Caco-2 (cell line): ENCODE results near the gene RASA4B. TPM values are rescaled to one million over a fixed set of nuclear protein-coding genes. Genes with fewer than 3 reads are reported as not detected.

Source experiments
- BruUV-seq: library from RNA; stranded (reverse); fragments of 400-500 nt; replicated peaks from 2 replicates; lab custom pipeline; 2021; lab: Mats Ljungman, UMichigan
- CTCF ChIA-PET: fragments of 300-600 bp; sonication (Branson Sonifier 250); formaldehyde crosslinking; loops from one replicate; lab custom pipeline; 2022; ENCODE audit warnings: antibody characterized with exemption; lab: Charles Lee
- POLR2A ChIA-PET: fragments of 300-600 bp; sonication (Branson Sonifier 250); formaldehyde crosslinking; loops from one replicate; lab custom pipeline; 2022; ENCODE audit warnings: antibody characterized with exemption; lab: Charles Lee
- DNase-seq, 2 experiments: peaks; one replicate each; pipeline versions ENCODE4 v3.0.0 to v3.0.0-alpha.2; 2020 to 2022
- H3K27me3 ChIP-seq: replicated peaks from 2 replicates; pipeline ENCODE4 v1.6.0; 2011; ENCODE audit warnings: low read length; ENCODE audit not compliant: control insufficient read depth, insufficient read depth
- H3K36me3 ChIP-seq: 2 replicates; pipeline ENCODE4 v1.5.1; 2011; ENCODE audit warnings: low read length; ENCODE audit not compliant: control insufficient read depth, insufficient read depth
- H3K4me1 ChIP-seq: fragments of 250-450 bp; sonication (Bioruptor Pico); 2 replicates; pipeline ENCODE4 v1.5.1; 2020; ENCODE audit warnings: mild to moderate bottlenecking
- H3K4me3 ChIP-seq: 2 replicates; pipeline ENCODE4 v1.5.1; 2011; ENCODE audit warnings: low read depth, mild to moderate bottlenecking, control low read depth, low read length
- H3K9me3 ChIP-seq: fragments of 250-450 bp; sonication (Bioruptor Pico); 2 replicates; pipeline ENCODE4 v1.5.1; 2020; ENCODE audit warnings: mild to moderate bottlenecking, moderate library complexity
- H3K27ac Mint-ChIP-seq: one replicate; pipeline ENCODE4 v1.8.0; 2022; ENCODE audit warnings: mixed read lengths; ENCODE audit not compliant: unreplicated experiment
- H3K27me3 Mint-ChIP-seq: one replicate; pipeline ENCODE4 v1.8.0; 2022; ENCODE audit warnings: mixed read lengths; ENCODE audit not compliant: insufficient read depth, unreplicated experiment
- H3K36me3 Mint-ChIP-seq: one replicate; pipeline ENCODE4 v1.8.0; 2022; ENCODE audit warnings: mild to moderate bottlenecking, mixed read lengths; ENCODE audit not compliant: insufficient read depth, unreplicated experiment
- H3K4me1 Mint-ChIP-seq: one replicate; pipeline ENCODE4 v1.8.0; 2022; ENCODE audit warnings: low read depth, mixed read lengths; ENCODE audit not compliant: unreplicated experiment
- H3K4me3 Mint-ChIP-seq: one replicate; pipeline ENCODE4 v1.8.0; 2022; ENCODE audit warnings: mild to moderate bottlenecking, moderate library complexity, mixed read lengths; ENCODE audit not compliant: unreplicated experiment
- H3K9me3 Mint-ChIP-seq: one replicate; pipeline ENCODE4 v1.8.0; 2022; ENCODE audit warnings: mixed read lengths; ENCODE audit not compliant: unreplicated experiment
- intact Hi-C: fragments of 100-400 bp; cut with micrococcal nuclease; formaldehyde crosslinking; loops from one replicate; pipeline ENCODE4 v1.10.0; 2022; ENCODE audit not compliant: unreplicated experiment
- total RNA-seq: library from RNA; stranded (reverse); gene quantifications from 2 replicates; pipeline ENCODE4 v1.2.3, GENCODE V29; 2022
- TF ChIP-seq, protein P1 (sequence below), 2 experiments: fragments of 200-600 bp in 1 of 2; IDR thresholded peaks; 1 replicate in 1 of 2; 2 replicates in 1 of 2; pipeline versions ENCODE4 v1.5.1 to v1.8.0; 2011 to 2022; ENCODE audit warnings: antibody characterized with exemption in 1 of 2, control low read depth in 1 of 2, inconsistent platforms in 1 of 2, low read depth in 1 of 2, low read length in 1 of 2, mild to moderate bottlenecking in 1 of 2, moderate library complexity in 1 of 2; ENCODE audit not compliant: insufficient read depth in 1 of 2, severe bottlenecking in 1 of 2, unreplicated experiment in 1 of 2

The RASA4B gene
- total RNA-seq, 1 experiment from 2014 or later = 3.2 TPM

DNA sequence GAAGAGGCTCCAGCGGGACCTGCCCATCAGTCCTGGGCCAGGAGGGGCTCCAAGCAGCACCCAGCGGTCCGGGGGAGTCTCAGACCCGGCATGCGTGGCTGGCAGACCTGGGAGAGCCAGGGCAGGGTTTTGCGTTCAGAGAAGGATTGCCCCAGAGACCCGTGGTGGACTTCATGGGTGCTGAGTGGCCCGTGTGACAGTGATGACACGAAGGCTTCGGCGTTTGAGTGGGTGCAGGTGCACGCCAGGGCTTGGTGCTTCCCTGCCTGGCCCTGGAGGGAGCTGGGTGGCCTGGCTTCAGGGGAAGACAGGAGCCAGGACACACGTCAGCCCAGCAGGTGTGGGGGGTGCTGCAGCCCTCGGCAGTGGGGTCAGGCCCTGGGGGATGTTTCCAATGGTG lies 70.3 kb downstream of the RASA4B start:
- no TSS peak for BruUV-seq
- Histone ChIP-seq H3K9me3 (no peaks in the 10 kb centered on the region), H3K4me3 (no peak overlapping the region), H3K4me1 (peaks cover 3% of the 10 kb centered on the region; the same call in 1 of the 2 replicates), H3K36me3 (no peaks in the 10 kb centered on the region), H3K27me3 (no peaks in the 10 kb centered on the region)
- ChIA-PET CTCF (no interaction called here), POLR2A (no interaction called here)
- no peak overlapping the region for H3K4me3 Mint-ChIP-seq
- H3K9me3 Mint-ChIP-seq = no peaks in the 10 kb centered on the region
- TF ChIP-seq, protein P1, sequence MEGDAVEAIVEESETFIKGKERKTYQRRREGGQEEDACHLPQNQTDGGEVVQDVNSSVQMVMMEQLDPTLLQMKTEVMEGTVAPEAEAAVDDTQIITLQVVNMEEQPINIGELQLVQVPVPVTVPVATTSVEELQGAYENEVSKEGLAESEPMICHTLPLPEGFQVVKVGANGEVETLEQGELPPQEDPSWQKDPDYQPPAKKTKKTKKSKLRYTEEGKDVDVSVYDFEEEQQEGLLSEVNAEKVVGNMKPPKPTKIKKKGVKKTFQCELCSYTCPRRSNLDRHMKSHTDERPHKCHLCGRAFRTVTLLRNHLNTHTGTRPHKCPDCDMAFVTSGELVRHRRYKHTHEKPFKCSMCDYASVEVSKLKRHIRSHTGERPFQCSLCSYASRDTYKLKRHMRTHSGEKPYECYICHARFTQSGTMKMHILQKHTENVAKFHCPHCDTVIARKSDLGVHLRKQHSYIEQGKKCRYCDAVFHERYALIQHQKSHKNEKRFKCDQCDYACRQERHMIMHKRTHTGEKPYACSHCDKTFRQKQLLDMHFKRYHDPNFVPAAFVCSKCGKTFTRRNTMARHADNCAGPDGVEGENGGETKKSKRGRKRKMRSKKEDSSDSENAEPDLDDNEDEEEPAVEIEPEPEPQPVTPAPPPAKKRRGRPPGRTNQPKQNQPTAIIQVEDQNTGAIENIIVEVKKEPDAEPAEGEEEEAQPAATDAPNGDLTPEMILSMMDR (IDR thresholded peaks at IDR 0.05; ENCODE audit: insufficient read depth in 1 of 2, low read depth in 1 of 2, low read length in 1 of 2, severe bottlenecking in 1 of 2, unreplicated experiment in 1 of 2) = no peak
- H3K27ac Mint-ChIP-seq = no peak overlapping the region
- no peak for DNase-seq
- no peaks in the 10 kb centered on the region for H3K36me3 Mint-ChIP-seq
- H3K27me3 Mint-ChIP-seq = no peaks in the 10 kb centered on the region
- intact Hi-C loops = no loop called here
- no peaks in the 10 kb centered on the region for H3K4me1 Mint-ChIP-seq

DNA sequence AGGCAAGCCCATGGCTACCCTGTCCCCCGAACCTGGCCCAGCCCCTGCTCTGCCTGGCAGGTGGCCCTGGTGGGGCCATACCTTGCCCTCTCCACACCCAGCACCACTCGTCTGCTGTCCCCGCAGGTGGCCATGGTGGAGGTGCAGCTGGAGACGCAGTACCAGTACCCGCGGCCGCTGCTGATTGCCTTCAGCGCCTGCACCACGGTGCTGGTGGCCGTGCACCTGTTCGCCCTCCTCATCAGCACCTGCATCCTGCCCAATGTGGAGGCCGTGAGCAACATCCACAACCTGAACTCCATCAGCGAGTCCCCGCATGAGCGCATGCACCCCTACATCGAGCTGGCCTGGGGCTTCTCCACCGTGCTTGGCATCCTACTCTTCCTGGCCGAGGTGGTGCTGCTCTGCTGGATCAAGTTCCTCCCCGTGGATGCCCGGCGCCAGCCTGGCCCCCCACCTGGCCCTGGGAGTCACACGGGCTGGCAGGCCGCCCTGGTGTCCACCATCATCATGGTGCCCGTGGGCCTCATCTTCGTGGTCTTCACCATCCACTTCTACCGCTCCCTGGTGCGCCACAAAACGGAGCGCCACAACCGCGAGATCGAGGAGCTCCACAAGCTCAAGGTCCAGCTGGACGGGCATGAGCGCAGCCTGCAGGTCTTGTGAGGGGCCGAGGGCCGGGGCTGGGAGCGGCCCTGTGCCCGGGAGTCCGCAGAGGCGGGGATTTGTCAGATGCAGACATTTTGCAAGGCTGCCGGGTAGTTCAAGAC lies 71.0 kb downstream of the RASA4B start:
- POLR2A ChIA-PET = no interaction called here
- TF ChIP-seq, protein P1 (IDR thresholded peaks at IDR 0.05; ENCODE audit: insufficient read depth in 1 of 2, low read depth in 1 of 2, low read length in 1 of 2, severe bottlenecking in 1 of 2, unreplicated experiment in 1 of 2) = no peak
- no peak overlapping the region for H3K27ac Mint-ChIP-seq
- no peaks in the 10 kb centered on the region for H3K36me3 Mint-ChIP-seq
- no peaks in the 10 kb centered on the region for H3K36me3 ChIP-seq
- H3K27me3 Mint-ChIP-seq = no peaks in the 10 kb centered on the region
- no peaks in the 10 kb centered on the region for H3K9me3 ChIP-seq
- H3K4me3 Mint-ChIP-seq = no peak overlapping the region
- no peaks in the 10 kb centered on the region for H3K4me1 ChIP-seq
- no TSS peak for BruUV-seq
- H3K27me3 ChIP-seq = no peaks in the 10 kb centered on the region
- no peak for DNase-seq
- H3K4me3 ChIP-seq = no peak overlapping the region
- no peaks in the 10 kb centered on the region for H3K9me3 Mint-ChIP-seq
- CTCF ChIA-PET = no interaction called here
- intact Hi-C loops = no loop called here
- H3K4me1 Mint-ChIP-seq = no peaks in the 10 kb centered on the region

DNA sequence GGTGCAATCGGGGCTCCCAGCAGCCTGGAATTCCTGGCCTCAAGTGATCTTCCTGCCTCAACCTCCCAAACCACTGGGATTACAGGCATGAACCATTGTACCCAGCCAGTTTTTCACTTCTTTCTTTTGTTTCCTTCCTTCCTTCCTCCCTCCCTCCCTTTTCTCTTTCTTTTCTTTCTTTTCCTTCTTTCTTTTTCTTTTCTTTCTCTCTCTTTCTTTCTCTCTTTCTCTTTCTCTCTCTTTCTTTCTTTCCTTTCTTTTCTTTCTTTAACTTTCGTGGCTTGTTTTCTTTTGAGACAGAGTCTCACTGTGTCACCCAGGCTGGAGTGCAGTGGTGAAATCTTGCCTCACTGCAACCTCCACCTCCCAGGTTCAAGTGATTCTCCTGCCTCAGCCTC lies 71.9 kb downstream of the RASA4B start:
- no peak overlapping the region for H3K27ac Mint-ChIP-seq
- POLR2A ChIA-PET = no interaction called here

More for the DNA sequence above, 71.9 kb downstream of the RASA4B start:
- peaks cover 6% of the 10 kb centered on the region for H3K36me3 Mint-ChIP-seq
- no peaks in the 10 kb centered on the region for H3K27me3 Mint-ChIP-seq
- Histone ChIP-seq H3K4me3 (no peak overlapping the region), H3K27me3 (no peaks in the 10 kb centered on the region), H3K9me3 (no peaks in the 10 kb centered on the region), H3K4me1 (no peaks in the 10 kb centered on the region), H3K36me3 (no peaks in the 10 kb centered on the region)
- H3K4me3 Mint-ChIP-seq = no peak overlapping the region
- no peaks in the 10 kb centered on the region for H3K9me3 Mint-ChIP-seq
- TF ChIP-seq, protein P1 (IDR thresholded peaks at IDR 0.05; ENCODE audit: insufficient read depth in 1 of 2, low read depth in 1 of 2, low read length in 1 of 2, severe bottlenecking in 1 of 2, unreplicated experiment in 1 of 2) = no peak
- CTCF ChIA-PET = no interaction called here
- no TSS peak for BruUV-seq
- H3K4me1 Mint-ChIP-seq = no peaks in the 10 kb centered on the region
- DNase-seq = no peak
- intact Hi-C loops = no loop called here
